PC-3 (cell line): ENCODE results near the gene PTGES. TPM values are rescaled to one million over a fixed set of nuclear protein-coding genes. Genes with fewer than 3 reads are reported as not detected.
"Not testable (repeated sequence)": the region's sequence is repeated elsewhere in the genome, so short reads cannot be mapped to it uniquely, and the experiment has no call there.

ENCODE experiments used
- ATAC-seq: fragments of 200-7000 bp; cut with Tn5 transposase; 2 replicates; pipeline ENCODE4 v1.9.1; 2020; ENCODE audit warnings: mild to moderate bottlenecking, moderate library complexity
- BruUV-seq: library from RNA; stranded (reverse); fragments of 400-500 nt; replicated peaks from 2 replicates; lab custom pipeline; 2021; lab: Mats Ljungman, UMichigan
- CTCF ChIA-PET: fragments of 300-600 bp; sonication (Branson Sonifier 250); formaldehyde crosslinking; loops from one replicate; lab custom pipeline; 2022; ENCODE audit warnings: antibody characterized with exemption; lab: Charles Lee
- POLR2A ChIA-PET: fragments of 300-600 bp; sonication (Branson Sonifier 250); formaldehyde crosslinking; loops from one replicate; lab custom pipeline; 2022; ENCODE audit warnings: antibody characterized with exemption; ENCODE audit not compliant: unreplicated experiment; lab: Charles Lee
- DNase-seq: peaks from one replicate; pipeline ENCODE4 v3.0.0-alpha.2; 2015
- H2AFZ ChIP-seq: fragments of 300-600 bp; sonication (generic); 2 replicates; pipeline ENCODE4 v1.6.0; 2016; ENCODE audit warnings: antibody characterized with exemption, low read length
- H3F3A ChIP-seq: fragments of 300-600 bp; sonication (generic); one replicate; pipeline ENCODE4 v1.6.0; 2017; ENCODE audit warnings: antibody characterized with exemption, low read length, control low read depth, mild to moderate bottlenecking; ENCODE audit not compliant: unreplicated experiment
- H3K27ac ChIP-seq: fragments of 300-600 bp; sonication (generic); 2 replicates; pipeline ENCODE4 v1.5.1; 2016; ENCODE audit warnings: mild to moderate bottlenecking, low read length
- H3K27me3 ChIP-seq: fragments of 300-600 bp; sonication (generic); 2 replicates; pipeline ENCODE4 v1.6.1; 2016; ENCODE audit warnings: low read length, mixed read lengths
- H3K36me3 ChIP-seq: fragments of 300-600 bp; sonication (generic); 2 replicates; pipeline ENCODE4 v1.6.1; 2016; ENCODE audit warnings: low read depth, mixed run types, low read length, mixed read lengths
- H3K4me1 ChIP-seq: fragments of 300-600 bp; sonication (generic); 2 replicates; pipeline ENCODE4 v1.5.1; 2016; ENCODE audit warnings: low read length; ENCODE audit not compliant: insufficient read depth
- H3K4me2 ChIP-seq: fragments of 300-600 bp; sonication (generic); 2 replicates; pipeline ENCODE4 v1.6.0; 2016; ENCODE audit warnings: low read length
- H3K4me3 ChIP-seq: fragments of 300-600 bp; sonication (generic); 2 replicates; pipeline ENCODE4 v1.5.1; 2016; ENCODE audit warnings: mild to moderate bottlenecking, low read length, mixed read lengths
- H3K79me2 ChIP-seq: fragments of 300-600 bp; sonication (generic); 2 replicates; pipeline ENCODE4 v1.6.1; 2017; ENCODE audit warnings: low read length, mixed read lengths
- H3K9ac ChIP-seq: fragments of 300-600 bp; sonication (generic); 2 replicates; pipeline ENCODE4 v1.6.0; 2016; ENCODE audit warnings: mild to moderate bottlenecking, low read length
- H3K9me2 ChIP-seq: fragments of 300-600 bp; sonication (generic); replicated peaks from 2 replicates; pipeline ENCODE4 v1.6.1; 2016; ENCODE audit warnings: mixed run types, low read length, mixed read lengths
- H3K9me3 ChIP-seq: fragments of 300-600 bp; sonication (generic); 2 replicates; pipeline ENCODE4 v1.6.1; 2016; ENCODE audit warnings: low read length, mixed read lengths
- H4K20me1 ChIP-seq: fragments of 300-600 bp; sonication (generic); 2 replicates; pipeline ENCODE4 v1.6.1; 2016; ENCODE audit warnings: low read length, mixed read lengths
- EZH2 ChIP-seq: fragments of 300-600 bp; sonication (generic); IDR thresholded peaks from one replicate; pipeline ENCODE4 v1.6.1; 2017; ENCODE audit warnings: antibody characterized with exemption, mild to moderate bottlenecking, low read length; ENCODE audit not compliant: unreplicated experiment
- EZH2phosphoT487 ChIP-seq: fragments of 300-600 bp; sonication (generic); IDR thresholded peaks from 2 replicates; pipeline ENCODE4 v1.6.1; 2018; ENCODE audit warnings: mild to moderate bottlenecking, antibody characterized with exemption, low read length, borderline replicate concordance
- intact Hi-C: fragments of 100-400 bp; cut with micrococcal nuclease; formaldehyde crosslinking; loops from 2 replicates; pipeline ENCODE4 v1.9.0; 2023
- total RNA-seq: library from RNA; depleted of rRNA; stranded (reverse); fragments of >200 nt; gene quantifications from 2 replicates; pipeline ENCODE4 v1.2.3, GENCODE V29; 2014
- TF ChIP-seq, protein P1 (sequence below): fragments of 300-600 bp; sonication (generic); conservative IDR thresholded peaks from 2 replicates; pipeline ENCODE4 v1.5.1; 2017; ENCODE audit warnings: antibody characterized with exemption, low read depth, mild to moderate bottlenecking, low read length

PTGES gene
- total RNA-seq, 1 experiment from 2014 or later: 21.0 TPM

DNA sequence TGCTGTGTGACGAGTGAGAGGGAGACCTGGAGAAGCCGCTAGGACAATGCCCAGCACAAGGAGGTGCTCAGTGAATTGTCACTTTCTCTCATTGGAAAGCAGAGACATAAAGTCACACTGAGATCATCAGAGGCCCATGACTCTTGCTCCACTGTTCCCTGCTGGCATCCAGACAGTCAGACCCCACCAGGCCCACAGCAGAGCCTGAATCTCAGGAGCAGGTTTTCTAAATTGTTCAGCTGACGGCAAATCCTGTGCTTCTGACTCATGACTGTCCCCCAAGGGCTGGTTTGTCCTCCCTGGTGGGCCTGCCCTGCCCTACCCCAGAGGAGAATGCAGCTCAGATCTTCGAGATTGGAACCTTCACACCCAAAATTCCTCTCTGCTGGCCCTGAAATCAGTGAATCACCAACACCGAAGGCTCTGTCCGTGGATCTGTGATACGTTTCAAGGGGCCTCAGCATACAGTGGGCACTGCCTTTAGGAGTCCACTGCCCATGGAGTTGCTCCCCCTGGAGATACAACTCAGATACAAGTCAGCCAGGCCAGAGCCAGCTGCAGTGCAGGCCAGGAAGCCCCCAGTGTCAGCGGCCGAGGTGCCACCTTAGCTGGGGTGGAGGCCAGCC is 2.7 kb downstream of the PTGES start:
- Histone ChIP-seq H3K9me3 (no peaks in the 10 kb centered on the region), H3K27me3 (no peaks in the 10 kb centered on the region), H3K4me3 (no peak overlapping the region), H3K9ac (peak overlapping the region; percentile 17; the same call in 1 of the 2 replicates), H3K36me3 (no peaks in the 10 kb centered on the region), H2AFZ (no peak overlapping the region), H3K4me2 (peak overlapping the region; percentile 46), H3K4me1 (peaks cover 42% of the 10 kb centered on the region), H3K27ac (peak overlapping the region; percentile 64), H3F3A (no peaks in the 10 kb centered on the region), H3K79me2 (peaks cover 4% of the 10 kb centered on the region; the same call in 1 of the 2 replicates), H4K20me1 (no peaks in the 10 kb centered on the region), H3K9me2 (no peaks in the 10 kb centered on the region)
- POLR2A ChIA-PET: no interaction called here
- CTCF ChIA-PET: no interaction called here
- TF ChIP-seq EZH2: no peak
- no peak for TF ChIP-seq EZH2phosphoT487
- TF ChIP-seq, protein P1, sequence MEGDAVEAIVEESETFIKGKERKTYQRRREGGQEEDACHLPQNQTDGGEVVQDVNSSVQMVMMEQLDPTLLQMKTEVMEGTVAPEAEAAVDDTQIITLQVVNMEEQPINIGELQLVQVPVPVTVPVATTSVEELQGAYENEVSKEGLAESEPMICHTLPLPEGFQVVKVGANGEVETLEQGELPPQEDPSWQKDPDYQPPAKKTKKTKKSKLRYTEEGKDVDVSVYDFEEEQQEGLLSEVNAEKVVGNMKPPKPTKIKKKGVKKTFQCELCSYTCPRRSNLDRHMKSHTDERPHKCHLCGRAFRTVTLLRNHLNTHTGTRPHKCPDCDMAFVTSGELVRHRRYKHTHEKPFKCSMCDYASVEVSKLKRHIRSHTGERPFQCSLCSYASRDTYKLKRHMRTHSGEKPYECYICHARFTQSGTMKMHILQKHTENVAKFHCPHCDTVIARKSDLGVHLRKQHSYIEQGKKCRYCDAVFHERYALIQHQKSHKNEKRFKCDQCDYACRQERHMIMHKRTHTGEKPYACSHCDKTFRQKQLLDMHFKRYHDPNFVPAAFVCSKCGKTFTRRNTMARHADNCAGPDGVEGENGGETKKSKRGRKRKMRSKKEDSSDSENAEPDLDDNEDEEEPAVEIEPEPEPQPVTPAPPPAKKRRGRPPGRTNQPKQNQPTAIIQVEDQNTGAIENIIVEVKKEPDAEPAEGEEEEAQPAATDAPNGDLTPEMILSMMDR: no peak
- intact Hi-C loops: no loop called here
- ATAC-seq (no peak), DNase-seq (peak; percentile 65)
- BruUV-seq: no TSS peak

DNA sequence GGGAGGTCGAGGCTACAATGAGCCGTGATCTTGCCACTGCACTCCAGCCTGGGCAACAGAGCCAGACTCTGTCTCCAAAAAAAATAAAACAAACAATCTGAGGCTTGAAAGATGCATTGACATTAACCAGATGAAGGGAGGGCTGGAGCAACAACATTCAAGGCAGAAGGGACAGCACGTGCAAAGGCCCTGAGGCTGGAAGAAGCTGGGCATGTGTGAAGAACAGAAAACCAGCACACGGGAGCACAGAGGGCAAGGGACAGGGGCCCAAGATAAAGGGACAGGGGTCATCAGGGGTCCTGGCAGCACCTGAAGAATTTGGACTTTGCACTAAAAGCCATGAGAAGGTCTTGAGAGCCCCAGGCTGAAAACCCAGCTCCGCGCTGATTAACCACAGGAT is 3.3 kb downstream of the PTGES start:
- Histone ChIP-seq H3K4me2 (peak overlapping the region; percentile 46; the same call in 1 of the 2 replicates), H3K4me3 (no peak overlapping the region), H3K4me1 (peaks cover 42% of the 10 kb centered on the region), H3K9me3 (no peaks in the 10 kb centered on the region), H3K9me2 (no peaks in the 10 kb centered on the region), H3F3A (no peaks in the 10 kb centered on the region), H4K20me1 (no peaks in the 10 kb centered on the region), H2AFZ (no peak overlapping the region), H3K36me3 (no peaks in the 10 kb centered on the region), H3K27ac (peak overlapping the region; percentile 64), H3K9ac (peak overlapping the region; percentile 17; the same call in 1 of the 2 replicates), H3K79me2 (peaks cover 4% of the 10 kb centered on the region; the same call in 1 of the 2 replicates), H3K27me3 (no peaks in the 10 kb centered on the region)
- POLR2A ChIA-PET: no interaction called here
- CTCF ChIA-PET: no interaction called here
- BruUV-seq: no TSS peak
- ATAC-seq (no peak), DNase-seq (no peak)
- intact Hi-C loops: no loop called here
- TF ChIP-seq, protein P1: no peak
- no peak for TF ChIP-seq EZH2
- no peak for TF ChIP-seq EZH2phosphoT487

DNA sequence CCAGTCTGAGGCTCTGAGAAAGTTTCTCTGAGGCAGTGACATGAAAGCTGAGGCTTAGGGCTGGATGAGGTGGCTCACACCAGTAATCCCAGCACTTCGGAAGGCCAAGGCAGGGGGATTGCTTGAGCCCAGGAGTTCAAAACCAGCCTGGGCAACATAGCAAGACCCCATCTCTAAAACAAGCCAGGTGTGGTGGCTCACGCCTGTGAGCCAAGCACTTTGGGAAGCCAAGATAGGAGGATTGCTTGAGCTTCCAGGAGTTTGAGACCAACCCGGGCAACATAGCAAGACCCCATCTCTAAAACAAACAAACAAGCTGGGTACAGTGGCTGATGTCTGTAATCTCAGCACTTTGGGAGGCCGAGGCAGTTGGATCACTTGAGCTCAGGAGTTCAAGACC is 3.8 kb downstream of the PTGES start:
- H3F3A ChIP-seq, H3K9me2 ChIP-seq, H3K79me2 ChIP-seq, BruUV-seq, intact Hi-C loops, DNase-seq, POLR2A ChIA-PET, H3K9me3 ChIP-seq, H2AFZ ChIP-seq, H3K9ac ChIP-seq, CTCF ChIA-PET, H4K20me1 ChIP-seq, H3K27me3 ChIP-seq, ATAC-seq, H3K4me2 ChIP-seq, H3K36me3 ChIP-seq, H3K4me3 ChIP-seq: not testable (repeated sequence)
- H3K27ac ChIP-seq: peak overlapping the region; percentile 64
- peaks cover 42% of the 10 kb centered on the region for H3K4me1 ChIP-seq
